T-cell (primary cell): ENCODE data around the gene AGAP1. TPM values are rescaled to one million over a fixed set of nuclear protein-coding genes. Genes with fewer than 3 reads are reported as not detected.

ENCODE experiments used
- ATAC-seq, 4 experiments: fragments of 200-7000 bp in 3 of 4; fragments of 150-1000 bp in 1 of 4; cut with Tn5 transposase; replicated peaks in 1 of 4; 1 replicate in 3 of 4; 2 replicates in 1 of 4; pipeline ENCODE4 v1.10.0; 2021; ENCODE audit warnings: moderate library complexity in 3 of 4, mild to moderate bottlenecking in 2 of 4, moderate number of reproducible peaks in 1 of 4
- CTCF ChIA-PET, 2 donors: fragments of 300-600 bp; sonication (Branson Sonifier 250); formaldehyde crosslinking; loops; one replicate each; lab custom pipeline; 2022; ENCODE audit warnings: antibody characterized with exemption in 2 of 2; lab: Charles Lee
- POLR2A ChIA-PET, 2 donors: fragments of 300-600 bp; sonication (Branson Sonifier 250); formaldehyde crosslinking; loops; one replicate each; lab custom pipeline; 2022; ENCODE audit warnings: antibody characterized with exemption in 2 of 2; lab: Charles Lee
- DNase-seq, 35 experiments: peaks; one replicate each; pipeline versions ENCODE4 v3.0.0 to v3.0.0-alpha.2; 2013 to 2023
- H3K27ac ChIP-seq: one replicate; pipeline ENCODE4 v1.5.1; 2013; ENCODE audit warnings: low read length
- H3K27me3 ChIP-seq, 2 experiments: replicated peaks in 1 of 2; 1 replicate in 1 of 2; 2 replicates in 1 of 2; pipeline versions ENCODE4 v1.6.1 to v1.7.0; 2013; ENCODE audit warnings: low read length in 1 of 2, mixed read lengths in 1 of 2; ENCODE audit not compliant: control insufficient read depth in 2 of 2, insufficient read depth in 2 of 2; ENCODE audit errors: extremely low read depth in 1 of 2
- H3K36me3 ChIP-seq, 2 donors: 1 replicate in 1 of 2; 2 replicates in 1 of 2; pipeline versions ENCODE4 v1.6.1 to v1.7.0; 2013; ENCODE audit warnings: low read length in 1 of 2; ENCODE audit not compliant: control insufficient read depth in 2 of 2, insufficient read depth in 1 of 2; ENCODE audit errors: extremely low read depth in 1 of 2
- H3K4me1 ChIP-seq, 2 experiments: 1 replicate in 1 of 2; 2 replicates in 1 of 2; pipeline versions ENCODE4 v1.6.1 to v1.7.0; 2013; ENCODE audit warnings: low read length in 2 of 2, mixed read lengths in 1 of 2; ENCODE audit not compliant: insufficient read depth in 2 of 2, control insufficient read depth in 1 of 2; ENCODE audit errors: extremely low read depth in 1 of 2
- H3K4me3 ChIP-seq, 2 donors: 1 replicate in 1 of 2; 2 replicates in 1 of 2; pipeline versions ENCODE4 v1.5.1 to v1.7.0; 2013; ENCODE audit warnings: mild to moderate bottlenecking in 2 of 2, low read length in 1 of 2, moderate library complexity in 1 of 2; ENCODE audit not compliant: control insufficient read depth in 1 of 2; ENCODE audit errors: extremely low read depth in 1 of 2
- H3K9me3 ChIP-seq: 2 replicates; pipeline ENCODE4 v1.7.0; 2013
- H3K27ac Mint-ChIP-seq, 2 donors: one replicate each; pipeline ENCODE4 v1.8.0; 2020 to 2021; ENCODE audit warnings: mild to moderate bottlenecking in 2 of 2, mixed read lengths in 2 of 2
- H3K27me3 Mint-ChIP-seq, 2 donors: one replicate each; pipeline ENCODE4 v1.8.0; 2021 to 2022; ENCODE audit warnings: mixed read lengths in 2 of 2
- H3K36me3 Mint-ChIP-seq: one replicate; pipeline ENCODE4 v1.8.0; 2021; ENCODE audit warnings: mixed read lengths
- H3K4me1 Mint-ChIP-seq, 3 donors: one replicate each; pipeline ENCODE4 v1.8.0; 2020 to 2022; ENCODE audit warnings: mixed read lengths in 3 of 3, mild to moderate bottlenecking in 1 of 3
- H3K4me3 Mint-ChIP-seq, 3 donors: one replicate each; pipeline ENCODE4 v1.8.0; 2020 to 2022; ENCODE audit warnings: mild to moderate bottlenecking in 3 of 3, mixed read lengths in 3 of 3, moderate library complexity in 3 of 3
- H3K9me3 Mint-ChIP-seq, 3 donors: one replicate each; pipeline ENCODE4 v1.8.0; 2020 to 2022; ENCODE audit warnings: mixed read lengths in 3 of 3
- WGBS: methylation state at CpG from one replicate; pipeline ENCODE4 v1.1.5; 2013; ENCODE audit warnings: missing lambda C conversion rate; ENCODE audit not compliant: insufficient coverage; 5-methylcytosine and 5-hydroxymethylcytosine counted together
- total RNA-seq, 35 experiments: library from RNA in 6 of 35; stranded (reverse) in 6 of 35; fragments of 120-200 nt in 1 of 35; gene quantifications; one replicate each; pipeline versions ENCODE4 v1.2.1 to v1.2.4 and lab custom pipeline; 2013 to 2026

The AGAP1 gene
- total RNA-seq, 5 donors from 2014 or later (not counting 1 experiment from before 2014, with no cell fraction given), result 3.9 to 15.6 (median 5.2) TPM

- ChIA-PET POLR2A (no interaction called here), CTCF (no interaction called here)
- H3K27ac Mint-ChIP-seq, result no peak overlapping the region
- H3K27me3 Mint-ChIP-seq, result peaks cover 27 to 37% of the 10 kb centered on the region in 2 donors
- Histone ChIP-seq H3K27me3 (peaks cover 0 to 27% of the 10 kb centered on the region in 2 experiments), H3K4me3 (no peak overlapping the region), H3K36me3 (no peaks in the 10 kb centered on the region), H3K27ac (no peak overlapping the region), H3K4me1 (no peaks in the 10 kb centered on the region), H3K9me3 (no peaks in the 10 kb centered on the region)
- no peaks in the 10 kb centered on the region for H3K36me3 Mint-ChIP-seq
- H3K4me1 Mint-ChIP-seq, result no peaks in the 10 kb centered on the region
- no peak for ATAC-seq
- no peaks in the 10 kb centered on the region for H3K9me3 Mint-ChIP-seq
- WGBS, result 45% methylated on average over 3 of the region's 3 CpGs
- no peak for DNase-seq
- H3K4me3 Mint-ChIP-seq, result no peak overlapping the region
These were observed 62.2 kb downstream of the AGAP1 start for GRCh38 chr2:235556086-235556485.

- ATAC-seq (no peak), DNase-seq (no peak)
- Histone ChIP-seq H3K36me3 (no peaks in the 10 kb centered on the region), H3K4me3 (no peak overlapping the region), H3K27me3 (peaks cover 0 to 25% of the 10 kb centered on the region in 2 experiments), H3K27ac (no peak overlapping the region), H3K9me3 (no peaks in the 10 kb centered on the region), H3K4me1 (no peaks in the 10 kb centered on the region)
- CTCF ChIA-PET, result no interaction called here
- Mint-ChIP-seq H3K27me3 (peaks cover 25 to 37% of the 10 kb centered on the region in 2 donors), H3K36me3 (no peaks in the 10 kb centered on the region), H3K9me3 (no peaks in the 10 kb centered on the region), H3K4me3 (no peak overlapping the region), H3K27ac (no peak overlapping the region), H3K4me1 (no peaks in the 10 kb centered on the region)
- WGBS, result 76% methylated on average over 8 of the region's 8 CpGs
- POLR2A ChIA-PET, result interaction anchor here in 1 of 2 donors (0.6 kb wide), 1 partner anchor 17 kb away, joined by 6 read pairs; no protein-coding TSS in a partner anchor
These were observed 63.1 kb downstream of the AGAP1 start for GRCh38 chr2:235556901-235557300.

DNA sequence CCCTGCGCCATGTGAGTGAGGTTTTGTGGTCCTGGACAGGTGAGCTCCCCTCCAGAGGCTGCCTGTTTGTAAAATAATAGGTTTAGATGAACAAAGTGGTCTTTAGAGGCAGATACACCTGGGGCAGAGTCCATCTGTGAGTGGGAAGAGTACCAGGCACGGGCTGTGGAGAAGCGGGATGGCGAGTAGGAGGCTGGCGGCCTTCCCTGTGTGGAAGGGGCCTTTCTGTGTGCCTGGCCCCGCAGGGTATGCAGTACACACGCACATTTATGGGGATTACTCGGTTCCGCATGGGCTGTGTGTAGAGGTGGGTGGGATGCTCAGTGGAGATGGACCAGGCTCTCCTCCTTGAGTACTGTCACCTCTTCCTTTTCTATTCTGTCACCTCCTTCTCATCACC, 64.1 kb downstream of the AGAP1 start:
- no peak for DNase-seq
- Mint-ChIP-seq H3K9me3 (no peaks in the 10 kb centered on the region), H3K27me3 (peaks cover 20 to 37% of the 10 kb centered on the region in 2 donors), H3K4me1 (no peaks in the 10 kb centered on the region), H3K4me3 (no peak overlapping the region), H3K27ac (no peak overlapping the region), H3K36me3 (no peaks in the 10 kb centered on the region)
- no peak for ATAC-seq
- Histone ChIP-seq H3K27me3 (peaks cover 0 to 23% of the 10 kb centered on the region in 2 experiments), H3K4me3 (no peak overlapping the region), H3K4me1 (no peaks in the 10 kb centered on the region), H3K27ac (no peak overlapping the region), H3K9me3 (no peaks in the 10 kb centered on the region), H3K36me3 (no peaks in the 10 kb centered on the region)
- ChIA-PET POLR2A (no interaction called here), CTCF (no interaction called here)
- WGBS, result 83% methylated on average over 5 of the region's 9 CpGs

DNA sequence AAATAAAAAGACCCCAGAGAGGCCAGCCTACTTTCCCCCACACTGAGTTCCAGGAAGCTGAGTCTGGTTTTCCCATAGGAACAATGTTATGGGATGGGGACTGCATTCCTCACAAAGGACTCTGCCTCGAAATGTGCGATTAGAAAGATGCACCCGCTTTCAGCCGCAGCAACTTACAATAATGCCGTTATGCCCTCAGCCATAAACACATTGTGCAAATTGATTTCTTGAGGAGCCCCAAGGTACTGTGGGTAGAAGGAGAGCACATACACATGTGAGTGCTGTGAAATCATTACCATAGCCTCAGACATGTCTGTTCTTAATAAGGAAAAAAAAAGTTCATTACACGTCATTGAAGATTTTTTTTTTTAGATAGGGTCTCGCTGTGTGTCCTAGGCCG, 64.7 kb downstream of the AGAP1 start:
- Mint-ChIP-seq H3K36me3 (no peaks in the 10 kb centered on the region), H3K4me1 (peaks cover 0 to 2% (median 0%) of the 10 kb centered on the region in 3 donors), H3K27ac (no peak overlapping the region), H3K27me3 (peaks cover 22 to 40% of the 10 kb centered on the region in 2 donors), H3K9me3 (no peaks in the 10 kb centered on the region), H3K4me3 (no peak overlapping the region)
- DNase-seq (no peak), ATAC-seq (no peak)
- ChIA-PET CTCF (no interaction called here), POLR2A (no interaction called here)
- no peaks in the 10 kb centered on the region for H3K4me1 ChIP-seq
- no peaks in the 10 kb centered on the region for H3K36me3 ChIP-seq
- no peaks in the 10 kb centered on the region for H3K9me3 ChIP-seq
- no CpG with 5 or more reads among the region's 8 CpGs for WGBS
- H3K4me3 ChIP-seq, result no peak overlapping the region
- H3K27ac ChIP-seq, result no peak overlapping the region
- peaks cover 0 to 27% of the 10 kb centered on the region in 2 experiments for H3K27me3 ChIP-seq

DNA sequence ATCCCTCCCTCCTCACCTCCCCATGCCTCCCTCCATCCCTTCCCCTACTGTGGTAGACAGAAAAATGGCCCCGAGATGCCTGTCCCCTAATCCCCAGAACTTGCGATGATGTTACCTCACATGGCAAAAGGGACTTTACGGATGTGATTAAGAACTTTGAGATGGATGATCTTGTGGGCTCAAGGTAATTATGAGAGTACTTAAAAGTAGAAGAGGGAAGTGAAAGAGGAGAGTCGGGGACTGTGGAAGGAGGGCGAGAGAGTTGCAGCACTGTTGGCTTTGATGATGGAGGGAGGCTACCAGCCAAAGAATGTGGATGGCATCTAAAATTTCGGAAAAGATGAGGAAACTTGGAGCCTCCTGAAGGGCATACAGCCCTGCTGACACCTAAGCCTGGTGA, 66.5 kb downstream of the AGAP1 start:
- Histone ChIP-seq H3K4me1 (no peaks in the 10 kb centered on the region), H3K27ac (no peak overlapping the region), H3K4me3 (no peak overlapping the region), H3K9me3 (no peaks in the 10 kb centered on the region), H3K36me3 (no peaks in the 10 kb centered on the region), H3K27me3 (peaks cover 0 to 25% of the 10 kb centered on the region in 2 experiments)
- ATAC-seq (no peak), DNase-seq (no peak)
- Mint-ChIP-seq H3K27ac (no peak overlapping the region), H3K36me3 (no peaks in the 10 kb centered on the region), H3K27me3 (peaks cover 24 to 28% of the 10 kb centered on the region in 2 donors), H3K9me3 (no peaks in the 10 kb centered on the region), H3K4me1 (peaks cover 0 to 2% (median 0%) of the 10 kb centered on the region in 3 donors), H3K4me3 (no peak overlapping the region)
- CTCF ChIA-PET, result no interaction called here
- WGBS, result 82% methylated on average over 5 of the region's 6 CpGs
- POLR2A ChIA-PET, result no interaction called here

- H3K27ac ChIP-seq, result no peak overlapping the region
- H3K36me3 Mint-ChIP-seq, result no peaks in the 10 kb centered on the region
- no peak overlapping the region for H3K27ac Mint-ChIP-seq
- H3K36me3 ChIP-seq, result no peaks in the 10 kb centered on the region
- H3K27me3 ChIP-seq, result peaks cover 0 to 26% of the 10 kb centered on the region in 2 experiments
- ChIA-PET POLR2A (interaction anchor here in 1 of 2 donors (0.6 kb wide), 1 partner anchor 86 kb away, joined by 3 read pairs; no protein-coding TSS in a partner anchor), CTCF (no interaction called here)
- no peaks in the 10 kb centered on the region for H3K9me3 Mint-ChIP-seq
- no peaks in the 10 kb centered on the region for H3K9me3 ChIP-seq
- no peaks in the 10 kb centered on the region for H3K4me1 ChIP-seq
- H3K4me3 ChIP-seq, result no peak overlapping the region
- ATAC-seq (no peak), DNase-seq (no peak)
- 94% methylated on average over 2 of the region's 2 CpGs for WGBS
- H3K4me1 Mint-ChIP-seq, result peaks cover 0 to 2% (median 0%) of the 10 kb centered on the region in 3 donors
- H3K27me3 Mint-ChIP-seq, result peaks cover 24 to 25% of the 10 kb centered on the region in 2 donors
- no peak overlapping the region for H3K4me3 Mint-ChIP-seq
These were observed 67.6 kb downstream of the AGAP1 start for GRCh38 chr2:235561450-235561849.
